ENCODE data around the gene AVPR2.

The AVPR2 gene

DNA sequence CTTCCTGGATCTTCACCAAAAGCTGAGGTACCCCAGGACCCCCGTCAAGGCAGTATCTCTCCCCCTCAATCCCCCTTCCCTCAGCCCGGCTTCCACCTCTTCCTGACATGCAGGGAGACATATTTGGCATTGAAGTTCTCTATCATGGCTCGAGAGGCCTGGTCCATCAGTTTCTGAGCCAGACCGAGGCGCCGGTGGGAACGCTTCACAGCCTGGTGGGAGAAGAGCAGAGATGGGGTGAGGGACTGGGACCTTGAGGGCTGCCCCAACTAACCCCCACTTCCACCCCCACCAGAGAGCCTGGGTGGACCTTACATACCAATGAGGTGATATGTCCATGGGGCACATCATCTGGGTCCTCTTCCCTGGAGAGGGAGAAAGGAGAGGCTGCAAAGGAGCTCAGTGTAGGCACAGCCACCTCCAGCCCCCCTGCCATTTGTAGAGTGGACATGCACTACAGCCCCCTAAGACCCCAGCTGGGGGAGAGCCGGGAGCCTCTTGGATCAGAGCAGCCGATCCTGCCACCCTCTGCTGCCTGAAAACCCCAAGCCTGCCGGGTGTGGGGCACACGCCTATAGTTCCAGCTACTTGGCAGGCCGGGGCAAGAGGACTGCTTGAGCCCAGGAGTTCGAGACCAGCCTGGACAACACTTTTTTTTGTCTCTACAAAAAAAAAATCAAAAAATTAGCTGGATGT lies 27.9 kb downstream of the AVPR2 start:
- DNase-seq (ENCODE audit: low spot score) = no peak

- DNase-seq (ENCODE audit: low spot score) = no peak
These were observed 29.3 kb downstream of the AVPR2 start for GRCh38 chrX:153933748-153934147.

GRCh38 chrX:153934148-153934761 lies 29.8 kb downstream of the AVPR2 start:
- DNase-seq (ENCODE audit: low spot score) = no peak

DNA sequence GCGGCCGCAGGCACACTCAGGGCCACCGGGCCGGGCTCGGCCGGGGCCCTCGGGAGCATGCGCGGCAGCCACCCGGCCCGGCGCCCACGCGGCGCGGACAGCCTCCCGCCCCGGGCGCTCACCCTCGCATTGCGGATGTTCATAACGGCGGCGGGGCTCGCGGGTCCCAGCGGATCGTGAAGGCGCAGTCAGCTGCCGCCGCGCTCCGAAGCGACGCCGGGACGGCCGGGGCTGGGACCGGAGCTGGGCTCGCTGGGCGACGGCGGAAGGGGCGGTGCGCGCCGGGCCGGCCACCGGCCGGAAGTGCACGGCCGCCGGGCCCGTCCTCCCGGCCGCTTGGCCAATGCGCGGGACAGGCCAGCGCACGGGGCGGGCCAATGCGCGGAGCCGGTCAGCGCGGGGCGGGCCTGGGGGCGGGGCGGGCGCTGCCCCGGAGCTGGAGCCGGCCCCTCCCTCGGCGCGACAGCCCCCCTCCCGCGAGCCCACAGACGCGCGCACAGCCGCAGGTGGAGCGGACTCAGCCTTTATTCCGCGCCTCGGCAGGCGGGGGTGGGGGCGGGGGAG lies 30.4 kb downstream of the AVPR2 start, which contains the start of gene NAA10:
Gene NAA10, minus strand, starts transcription at position 276 of the 564 bp plus-strand sequence. Its CDS starts 133 bp downstream, at position 143.
- peak; percentile 75 for DNase-seq (ENCODE audit: low spot score)

- peak; percentile 79 for DNase-seq (ENCODE audit: low spot score)
These were observed 30.9 kb downstream of the AVPR2 start for GRCh38 chrX:153935326-153935851.

DNA sequence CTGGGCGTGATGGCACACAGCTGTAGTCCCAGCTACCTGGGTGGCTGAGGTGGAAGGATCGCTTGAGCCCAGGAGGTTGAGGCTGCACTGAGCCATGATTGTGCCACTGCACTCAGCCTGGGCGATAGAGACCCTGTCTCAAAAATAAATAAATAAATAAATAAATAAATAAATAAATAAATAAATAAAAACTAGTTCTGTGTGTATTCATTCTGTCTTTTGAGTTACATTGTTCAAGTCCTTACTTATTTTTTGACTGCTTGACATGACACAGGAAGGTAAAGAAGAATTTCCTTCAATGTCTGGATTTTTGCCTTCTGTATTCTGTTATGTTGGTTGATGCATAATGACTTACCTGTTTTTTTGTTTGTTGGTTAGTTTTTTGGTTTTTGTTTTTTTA lies 32.6 kb downstream of the AVPR2 start:
- no peak for DNase-seq (ENCODE audit: low spot score)

- DNase-seq (ENCODE audit: low spot score) = no peak
These were observed 33.8 kb downstream of the AVPR2 start for GRCh38 chrX:153938226-153938786.

DNA sequence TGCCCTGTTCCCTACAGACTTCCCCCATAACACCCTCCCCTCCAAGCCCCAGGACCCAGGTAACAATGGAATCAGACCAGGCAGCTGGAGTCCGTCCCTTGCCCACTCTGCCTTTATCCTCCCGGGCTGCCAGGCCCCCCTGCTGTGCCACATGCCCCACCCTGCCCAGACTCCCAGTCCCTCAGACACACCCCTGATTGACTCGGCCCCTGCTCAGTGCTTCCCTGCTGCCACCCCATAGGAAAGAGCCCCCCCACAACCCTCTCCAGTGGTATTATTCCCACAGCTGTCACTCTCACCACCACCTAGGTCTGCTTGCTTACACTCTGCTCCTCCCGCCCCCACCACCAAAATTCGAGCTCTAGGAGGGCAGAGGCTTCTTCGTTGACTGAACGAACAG lies 35.1 kb downstream of the AVPR2 start:
- no peak for DNase-seq (ENCODE audit: low spot score)

DNA sequence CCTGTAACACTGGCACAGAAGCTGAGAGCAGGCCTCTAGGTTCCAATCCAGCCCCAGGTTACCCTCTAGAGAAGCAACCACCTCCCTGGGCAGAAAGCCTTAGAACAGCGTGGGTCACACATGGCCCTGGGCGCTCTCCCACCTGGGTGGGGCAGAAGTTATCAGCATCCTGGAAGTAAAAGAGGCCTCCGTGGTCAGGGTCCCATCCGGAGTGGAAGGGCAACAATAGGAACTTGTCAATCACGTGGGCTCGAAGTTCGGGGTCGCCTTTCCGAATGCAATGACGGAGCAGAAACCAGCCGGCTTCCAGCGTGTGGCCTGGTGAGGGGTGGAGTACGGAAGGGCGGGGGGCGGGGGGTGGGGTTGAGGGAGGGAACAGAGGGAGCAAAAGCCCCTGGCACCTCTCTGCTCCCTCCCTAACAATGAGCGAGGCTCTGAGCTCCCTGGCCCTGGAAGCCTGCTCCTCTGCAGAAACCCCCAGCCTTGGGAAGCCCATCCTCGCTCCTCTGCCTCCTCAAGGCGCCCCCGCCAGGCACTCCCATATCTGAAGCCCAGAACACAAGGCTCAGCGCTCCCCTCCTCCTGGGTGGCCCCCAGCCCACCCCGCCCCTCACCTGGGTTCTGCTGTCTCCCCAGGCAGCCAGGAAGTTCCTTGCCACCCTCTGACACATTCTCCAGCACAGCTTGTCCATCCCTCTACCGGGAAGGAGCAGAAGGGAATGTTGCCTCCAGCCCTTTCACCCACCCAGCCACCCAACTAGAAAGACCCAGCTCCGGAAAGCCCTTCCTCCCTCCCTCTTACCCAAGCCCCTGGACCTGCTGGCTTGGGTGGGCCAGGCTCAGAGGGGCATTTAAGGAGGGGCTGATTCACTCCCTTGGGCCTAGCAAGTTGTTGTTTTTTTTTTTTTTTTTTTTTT lies 37.1 kb downstream of the AVPR2 start:
- no peak for DNase-seq (ENCODE audit: low spot score)

- no peak for DNase-seq (ENCODE audit: low spot score)
These were observed 39.8 kb downstream of the AVPR2 start, which contains the start of gene RENBP for GRCh38 chrX:153944140-153944799. TSS of gene RENBP (minus strand) at chrX:153944643. CDS start at chrX:153944610, 33 bp downstream.

GRCh38 chrX:153944800-153945150 lies 40.3 kb downstream of the AVPR2 start:
- DNase-seq (ENCODE audit: low spot score) = no peak

DNA sequence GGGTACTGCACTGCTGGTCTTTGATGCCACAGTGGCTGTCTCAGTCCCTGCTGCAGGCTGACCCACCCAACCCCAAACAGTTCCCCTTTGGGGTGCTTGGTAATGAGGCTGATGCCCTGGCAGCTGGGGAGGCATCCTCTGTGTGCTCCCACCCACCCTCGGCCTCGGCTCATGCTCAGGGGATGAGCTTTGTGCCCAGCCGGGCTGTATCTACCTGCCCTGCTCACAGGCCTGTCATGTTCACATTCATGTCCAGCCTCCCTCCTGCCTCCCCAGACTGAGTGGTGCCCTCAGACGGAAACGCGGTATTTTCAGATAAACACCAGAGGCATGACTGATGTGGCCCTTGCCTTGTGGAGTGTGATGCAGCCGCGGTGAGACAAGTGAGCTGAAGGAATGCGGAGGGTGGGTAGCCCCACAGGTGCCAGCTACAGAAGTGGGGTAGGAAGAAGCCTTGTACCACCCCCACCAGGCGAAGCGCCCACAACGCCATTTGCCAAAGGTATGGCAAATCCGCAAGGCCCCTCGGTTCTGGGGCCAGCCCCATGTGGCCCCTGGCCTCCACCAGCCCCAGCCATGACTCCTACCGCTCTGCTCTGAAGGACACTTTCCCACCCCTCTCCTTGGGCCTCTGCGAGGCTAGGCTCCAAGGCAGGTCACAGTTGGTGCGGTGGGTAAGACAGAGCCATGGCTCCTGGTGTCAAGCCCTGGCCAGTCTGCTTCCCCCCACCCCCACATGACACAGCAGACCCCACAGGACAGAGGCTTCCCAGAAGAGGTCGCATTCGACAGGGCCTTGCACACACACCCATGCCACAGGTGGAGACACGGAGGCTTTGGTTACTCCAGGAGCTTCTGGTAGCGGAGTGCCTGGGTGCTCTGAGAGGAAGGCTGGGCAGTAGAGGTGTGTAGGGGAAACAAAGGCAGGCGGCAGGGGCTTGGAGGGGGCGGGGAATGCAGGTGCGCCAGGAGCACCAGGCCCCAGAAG lies 41.8 kb downstream of the AVPR2 start:
- DNase-seq (ENCODE audit: low spot score) = no peak

DNA sequence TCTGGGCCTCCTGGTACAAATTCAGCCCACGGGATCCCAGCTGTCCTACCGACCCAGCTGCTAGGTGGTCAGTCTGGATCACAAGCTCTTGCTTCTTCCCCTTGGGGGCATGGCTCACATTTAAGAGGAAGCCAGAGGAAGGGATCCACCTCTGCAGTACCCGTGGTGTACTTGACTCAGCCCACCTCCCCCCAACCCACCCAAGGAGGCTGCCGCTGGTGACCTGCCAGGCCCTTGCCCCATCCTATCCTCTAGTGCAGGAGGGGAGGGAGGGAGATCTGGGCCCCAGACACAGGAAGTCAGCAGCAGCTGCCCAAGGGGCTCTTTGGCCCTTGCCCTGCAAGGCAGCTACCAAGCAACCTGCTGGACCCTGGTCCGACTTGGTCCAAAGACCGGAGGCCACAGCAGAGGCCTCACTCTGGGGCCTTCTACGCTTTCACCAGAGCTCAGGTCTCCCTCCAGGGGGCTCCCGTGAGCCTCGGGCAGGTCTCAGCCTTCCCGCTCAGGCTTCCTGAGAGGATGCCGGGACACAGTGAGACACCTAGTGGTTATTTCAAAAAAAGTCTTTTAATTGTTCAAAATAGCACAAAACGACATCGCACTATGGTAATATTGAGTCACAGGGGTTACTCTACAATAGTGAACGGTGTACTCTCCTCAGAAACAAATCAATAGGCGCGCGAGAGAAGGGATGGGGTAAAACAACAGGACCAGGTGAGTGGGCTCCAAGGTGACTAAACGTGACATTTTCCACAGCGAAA lies 42.7 kb downstream of the AVPR2 start:
- peak; percentile 70 for DNase-seq (ENCODE audit: low spot score)

GRCh38 chrX:153948002-153948466 lies 43.6 kb downstream of the AVPR2 start:
- DNase-seq (ENCODE audit: low spot score) = no peak

DNA sequence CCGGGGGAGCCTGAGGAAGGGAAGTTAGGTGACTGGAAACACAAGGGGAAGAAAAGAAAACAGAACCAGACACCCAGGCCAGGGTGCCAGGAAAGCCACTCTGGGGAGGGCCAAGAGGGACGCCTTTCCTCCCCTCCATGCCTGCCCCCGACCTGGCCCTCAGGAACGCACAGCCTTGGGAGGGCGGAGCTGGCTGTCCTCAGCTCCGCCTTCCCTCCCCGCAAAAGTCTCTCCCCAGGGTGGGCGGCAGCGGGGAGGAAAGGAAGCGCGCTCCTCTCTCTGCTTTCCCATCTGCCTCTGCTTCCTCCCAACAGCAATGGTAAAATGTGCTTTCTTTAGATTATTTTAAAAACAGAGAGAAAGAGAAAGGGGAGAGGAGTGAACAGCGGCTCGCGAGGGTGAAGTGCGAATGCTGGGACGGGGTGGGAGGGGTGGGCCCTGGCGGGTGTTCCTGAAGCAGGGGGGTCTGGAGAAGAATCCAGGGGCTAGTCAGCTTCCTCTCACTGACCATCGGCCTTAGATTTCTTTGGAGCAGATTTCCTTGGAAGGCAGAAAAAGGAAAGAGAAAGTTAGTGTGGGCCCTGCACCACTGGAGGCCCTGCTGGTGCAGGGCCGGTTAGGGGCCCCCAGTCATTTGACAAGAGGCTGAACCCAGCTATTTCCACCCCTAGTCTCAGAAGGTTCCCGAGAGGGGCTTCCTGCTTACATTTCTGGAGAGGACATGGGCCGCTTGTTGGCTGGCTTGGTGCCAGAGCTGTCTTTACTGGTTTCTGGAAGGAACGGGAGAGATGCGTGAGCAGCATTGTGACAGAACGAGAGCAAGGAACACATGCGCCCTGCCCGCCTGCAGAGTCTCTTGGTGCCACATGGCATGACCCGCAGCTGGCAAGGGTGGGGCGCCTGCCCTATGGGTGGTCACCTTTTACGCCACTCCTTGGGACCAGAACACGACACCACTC lies 44.7 kb downstream of the AVPR2 start:
- DNase-seq (ENCODE audit: low spot score) = no peak

GRCh38 chrX:153950127-153950526 lies 45.7 kb downstream of the AVPR2 start:
- no peak for DNase-seq (ENCODE audit: low spot score)

DNA sequence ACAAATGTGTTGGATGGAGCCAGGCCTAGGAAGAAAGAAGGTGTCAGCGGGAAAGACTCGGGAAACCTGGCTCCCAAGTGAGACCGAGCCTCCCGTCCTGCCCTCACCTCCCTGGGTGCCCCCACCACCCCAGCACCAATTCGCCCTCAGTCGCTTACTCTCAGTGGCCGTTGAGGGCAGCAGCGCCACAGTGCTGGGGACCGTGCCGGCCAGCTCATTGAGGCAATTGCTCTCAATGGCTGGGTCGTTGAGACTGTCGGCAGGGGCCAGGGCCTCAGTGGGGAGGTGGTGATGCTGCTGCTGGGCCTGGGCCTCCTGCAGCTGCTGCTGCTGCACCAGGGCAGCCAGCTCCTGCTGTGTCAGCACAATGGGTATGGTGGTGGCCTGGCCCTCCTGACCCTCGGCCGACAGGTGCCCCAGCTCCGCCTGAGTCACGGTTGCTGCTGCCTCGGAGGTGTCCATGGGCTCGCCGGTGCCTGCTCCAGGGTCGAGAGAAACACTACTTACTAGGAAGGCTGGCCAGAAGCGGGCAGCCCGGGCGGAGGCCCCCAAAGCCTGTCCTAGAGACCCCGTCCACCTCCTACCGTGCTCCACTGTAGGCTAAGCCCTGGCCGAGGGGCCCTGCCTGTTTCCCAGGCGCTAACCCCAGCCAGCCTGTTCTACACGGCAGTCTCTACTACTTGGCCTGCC lies 47.4 kb downstream of the AVPR2 start:
- no peak for DNase-seq (ENCODE audit: low spot score)
